WTC11 (cell line): ENCODE data around the gene ASCC3. TPM values are rescaled to one million over a fixed set of nuclear protein-coding genes. Genes with fewer than 3 reads are reported as not detected.

ENCODE experiments used
- ATAC-seq: fragments of 200-7000 bp; cut with Tn5 transposase; 2 replicates; pipeline ENCODE4 v1.10.0; 2021; ENCODE audit warnings: mild to moderate bottlenecking, moderate library complexity
- CTCF ChIA-PET: fragments of 300-600 bp; sonication (Branson Sonifier 250); formaldehyde crosslinking; loops from one replicate; lab custom pipeline; 2021; ENCODE audit warnings: antibody characterized with exemption; lab: Charles Lee
- POLR2A ChIA-PET: fragments of 350-600 bp; sonication (Branson Sonifier 250); formaldehyde crosslinking; loops from one replicate; lab custom pipeline; 2021; ENCODE audit warnings: antibody characterized with exemption; lab: Charles Lee
- DNase-seq: peaks from one replicate; pipeline ENCODE4 v3.0.0; 2021; ENCODE audit warnings: low spot score
- H3K27ac Mint-ChIP-seq: 2 replicates; pipeline ENCODE4 v1.8.0; 2021; ENCODE audit warnings: mixed read lengths
- H3K27me3 Mint-ChIP-seq: 2 replicates; pipeline ENCODE4 v1.8.0; 2021; ENCODE audit warnings: low read depth, mild to moderate bottlenecking, moderate library complexity, mixed read lengths
- H3K36me3 Mint-ChIP-seq: 2 replicates; pipeline ENCODE4 v1.8.0; 2021; ENCODE audit warnings: mixed read lengths
- H3K4me1 Mint-ChIP-seq: 2 replicates; pipeline ENCODE4 v1.8.0; 2022; ENCODE audit warnings: mixed read lengths
- H3K4me3 Mint-ChIP-seq: 2 replicates; pipeline ENCODE4 v1.8.0; 2021; ENCODE audit warnings: mild to moderate bottlenecking, moderate library complexity, mixed read lengths
- H3K9me3 Mint-ChIP-seq: 2 replicates; pipeline ENCODE4 v1.8.0; 2021; ENCODE audit warnings: mixed read lengths
- ESRRA ChIP-seq: sonication (generic); formaldehyde crosslinking; IDR thresholded peaks from 2 replicates; pipeline ENCODE4 v1.8.1; 2022; ENCODE audit warnings: mild to moderate bottlenecking, missing genetic modification reagents, borderline replicate concordance
- FOXK1 ChIP-seq: sonication (generic); formaldehyde crosslinking; IDR thresholded peaks from 2 replicates; pipeline ENCODE4 v1.8.0; 2022; ENCODE audit warnings: mild to moderate bottlenecking, moderate library complexity, missing genetic modification reagents
- JAZF1 ChIP-seq: fragments of 250-450 bp; sonication (Bioruptor Pico); IDR thresholded peaks from 2 replicates; pipeline ENCODE4 v1.9.0; 2021; ENCODE audit warnings: moderate library complexity, mild to moderate bottlenecking, inconsistent platforms
- KAT7 ChIP-seq: sonication (generic); formaldehyde crosslinking; IDR thresholded peaks from 2 replicates; pipeline ENCODE4 v1.8.1; 2023; ENCODE audit warnings: missing genetic modification reagents, mild to moderate bottlenecking, borderline replicate concordance
- MLX ChIP-seq: sonication (generic); formaldehyde crosslinking; IDR thresholded peaks from 2 replicates; pipeline ENCODE4 v1.8.1; 2023; ENCODE audit warnings: mild to moderate bottlenecking, missing genetic modification reagents, moderate library complexity
- MXD4 ChIP-seq: fragments of 250-450 bp; sonication (Bioruptor Pico); IDR thresholded peaks from 2 replicates; pipeline ENCODE4 v1.8.0; 2021; ENCODE audit warnings: mild to moderate bottlenecking, moderate library complexity, borderline replicate concordance
- NR1H2 ChIP-seq: sonication (generic); formaldehyde crosslinking; IDR thresholded peaks from 2 replicates; pipeline ENCODE4 v1.9.0; 2021; ENCODE audit warnings: mild to moderate bottlenecking, moderate library complexity, missing genetic modification reagents
- PREB ChIP-seq: sonication (generic); formaldehyde crosslinking; IDR thresholded peaks from 2 replicates; pipeline ENCODE4 v1.8.1; 2022; ENCODE audit warnings: mild to moderate bottlenecking, missing genetic modification reagents, moderate library complexity, borderline replicate concordance
- RELA ChIP-seq: sonication (generic); formaldehyde crosslinking; IDR thresholded peaks from 2 replicates; pipeline ENCODE4 v1.8.1; 2022; ENCODE audit warnings: missing genetic modification reagents, mild to moderate bottlenecking, borderline replicate concordance
- RORB ChIP-seq: fragments of 250-450 bp; sonication (Bioruptor Pico); IDR thresholded peaks from 2 replicates; pipeline ENCODE4 v1.9.0; 2021; ENCODE audit warnings: mild to moderate bottlenecking
- STAT6 ChIP-seq: sonication (generic); formaldehyde crosslinking; conservative IDR thresholded peaks from 2 replicates; pipeline ENCODE4 v1.8.1; 2023; ENCODE audit warnings: mild to moderate bottlenecking, low read depth, missing genetic modification reagents, moderate library complexity
- TEAD1 ChIP-seq: sonication (generic); formaldehyde crosslinking; IDR thresholded peaks from 2 replicates; pipeline ENCODE4 v1.8.0; 2022; ENCODE audit warnings: mild to moderate bottlenecking, missing genetic modification reagents
- TP53 ChIP-seq: sonication (generic); formaldehyde crosslinking; IDR thresholded peaks from 2 replicates; pipeline ENCODE4 v1.8.1; 2023; ENCODE audit warnings: mild to moderate bottlenecking, missing genetic modification reagents
- ZNF219 ChIP-seq: sonication (generic); formaldehyde crosslinking; IDR thresholded peaks from 2 replicates; pipeline ENCODE4 v1.8.0; 2023; ENCODE audit warnings: missing genetic modification reagents, mild to moderate bottlenecking, borderline replicate concordance
- ZNF263 ChIP-seq: sonication (generic); formaldehyde crosslinking; IDR thresholded peaks from 2 replicates; pipeline ENCODE4 v1.8.1; 2022; ENCODE audit warnings: low read depth, mild to moderate bottlenecking, moderate library complexity, missing genetic modification reagents
- ZNF512 ChIP-seq: sonication (generic); formaldehyde crosslinking; IDR thresholded peaks from 2 replicates; pipeline ENCODE4 v1.8.1; 2022; ENCODE audit warnings: missing genetic modification reagents, borderline replicate concordance
- total RNA-seq: library from RNA; stranded (reverse); gene quantifications from 3 replicates; pipeline ENCODE4 v1.2.3, GENCODE V29; 2021
- TF ChIP-seq, protein P1 (sequence below): fragments of 250-450 bp; sonication (Bioruptor Pico); IDR thresholded peaks from 2 replicates; pipeline ENCODE4 v1.9.0; 2021; ENCODE audit warnings: mild to moderate bottlenecking
- TF ChIP-seq, protein P2 (sequence below): fragments of 250-450 bp; sonication (Bioruptor Pico); conservative IDR thresholded peaks from 2 replicates; pipeline ENCODE4 v1.9.0; 2021; ENCODE audit warnings: mild to moderate bottlenecking
- TF ChIP-seq, protein P3 (sequence below): sonication (generic); formaldehyde crosslinking; IDR thresholded peaks from 2 replicates; pipeline ENCODE4 v1.8.0; 2022; ENCODE audit warnings: mild to moderate bottlenecking, missing genetic modification reagents

ASCC3 gene
- total RNA-seq, 1 experiment from 2014 or later: 80.7 TPM

- H3K4me1 Mint-ChIP-seq: no peaks in the 10 kb centered on the region
- TF ChIP-seq ZNF219 (CRISPR knock-in tag) (no peak), JAZF1 (no peak), ZNF263 (no peak), KAT7 (CRISPR knock-in tag) (no peak), ESRRA (no peak), MXD4 (CRISPR knock-in tag) (no peak), PREB (no peak), NR1H2 (CRISPR knock-in tag) (no peak), ZNF512 (CRISPR knock-in tag) (no peak), STAT6 (CRISPR knock-in tag) (no peak), RELA (CRISPR knock-in tag) (no peak), MLX (CRISPR knock-in tag) (no peak), RORB (no peak), FOXK1 (CRISPR knock-in tag) (no peak), TEAD1 (no peak), TP53 (no peak)
- TF ChIP-seq, protein P1, sequence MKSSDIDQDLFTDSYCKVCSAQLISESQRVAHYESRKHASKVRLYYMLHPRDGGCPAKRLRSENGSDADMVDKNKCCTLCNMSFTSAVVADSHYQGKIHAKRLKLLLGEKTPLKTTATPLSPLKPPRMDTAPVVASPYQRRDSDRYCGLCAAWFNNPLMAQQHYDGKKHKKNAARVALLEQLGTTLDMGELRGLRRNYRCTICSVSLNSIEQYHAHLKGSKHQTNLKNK (CRISPR knock-in tag): no peak
- TF ChIP-seq, protein P2, sequence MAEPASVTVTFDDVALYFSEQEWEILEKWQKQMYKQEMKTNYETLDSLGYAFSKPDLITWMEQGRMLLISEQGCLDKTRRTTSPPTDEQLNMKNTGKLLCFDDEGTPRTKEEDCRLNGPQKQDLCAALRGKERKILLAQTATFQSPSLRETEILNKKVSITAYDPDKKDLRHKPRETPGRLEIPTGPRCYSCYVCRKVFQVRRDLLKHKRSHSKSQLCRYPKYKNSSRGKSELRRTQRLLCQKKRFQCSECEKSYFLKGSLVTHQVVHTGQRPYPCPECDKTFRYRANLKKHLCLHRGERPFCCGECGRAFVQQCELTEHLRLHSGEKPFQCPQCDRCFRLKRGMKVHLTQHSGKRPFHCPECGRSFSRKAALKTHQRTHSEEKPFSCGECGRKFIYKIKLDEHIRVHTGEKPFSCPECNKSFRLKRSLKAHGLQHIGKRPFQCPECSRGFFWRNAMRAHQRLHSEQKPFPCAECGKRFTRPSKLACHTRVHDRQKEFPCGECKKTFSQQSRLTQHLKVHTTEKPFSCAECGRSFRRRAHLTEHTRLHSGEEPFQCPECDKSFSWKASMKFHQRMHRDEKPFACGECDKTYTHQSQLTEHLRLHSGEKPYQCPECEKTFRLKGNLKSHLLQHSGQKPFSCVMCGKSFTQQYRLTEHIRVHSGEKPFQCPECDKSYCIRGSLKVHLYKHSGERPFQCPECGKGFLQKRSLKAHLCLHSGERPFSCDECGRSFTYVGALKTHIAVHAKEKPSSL (CRISPR knock-in tag): no peak
- TF ChIP-seq, protein P3, sequence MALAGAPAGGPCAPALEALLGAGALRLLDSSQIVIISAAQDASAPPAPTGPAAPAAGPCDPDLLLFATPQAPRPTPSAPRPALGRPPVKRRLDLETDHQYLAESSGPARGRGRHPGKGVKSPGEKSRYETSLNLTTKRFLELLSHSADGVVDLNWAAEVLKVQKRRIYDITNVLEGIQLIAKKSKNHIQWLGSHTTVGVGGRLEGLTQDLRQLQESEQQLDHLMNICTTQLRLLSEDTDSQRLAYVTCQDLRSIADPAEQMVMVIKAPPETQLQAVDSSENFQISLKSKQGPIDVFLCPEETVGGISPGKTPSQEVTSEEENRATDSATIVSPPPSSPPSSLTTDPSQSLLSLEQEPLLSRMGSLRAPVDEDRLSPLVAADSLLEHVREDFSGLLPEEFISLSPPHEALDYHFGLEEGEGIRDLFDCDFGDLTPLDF: no peak
- no peaks in the 10 kb centered on the region for H3K36me3 Mint-ChIP-seq
- CTCF ChIA-PET: no interaction called here
- no peak overlapping the region for H3K27ac Mint-ChIP-seq
- H3K27me3 Mint-ChIP-seq: no peaks in the 10 kb centered on the region
- H3K9me3 Mint-ChIP-seq: no peaks in the 10 kb centered on the region
- no peak overlapping the region for H3K4me3 Mint-ChIP-seq
- POLR2A ChIA-PET: no interaction called here
- no peak for ATAC-seq
- DNase-seq: no peak
Measured at GRCh38 chr6:100614386-100614785, 266.7 kb downstream of the ASCC3 start.
